Measurements from ENCODE around the gene SF3B2.

Gene SF3B2

GRCh38 chr11:66104057-66104638 lies 52.0 kb downstream of the SF3B2 start:
- H3K36me3 ChIP-seq (ENCODE audit: control insufficient read depth, insufficient read depth, low read length) = no peaks in the 10 kb centered on the region
- no peak overlapping the region for H3K4me2 ChIP-seq (ENCODE audit: low read length)
- peaks cover 22% of the 10 kb centered on the region for H3K79me2 ChIP-seq
- H3K27ac ChIP-seq = no peak overlapping the region
- no peak overlapping the region for H2AFZ ChIP-seq
- TF ChIP-seq CTCF (IDR thresholded peaks at IDR 0.05) = no peak
- H3K9me3 ChIP-seq (ENCODE audit: control insufficient read depth, low read length) = no peaks in the 10 kb centered on the region
- no peak overlapping the region for H3K9ac ChIP-seq
- H3K27me3 ChIP-seq (ENCODE audit: control insufficient read depth, insufficient read depth, low read length) = no peaks in the 10 kb centered on the region
- H3K4me1 ChIP-seq = peaks cover 4% of the 10 kb centered on the region
- H3K4me3 ChIP-seq (ENCODE audit: low read depth, low read length) = no peak overlapping the region

- Histone ChIP-seq H3K79me2 (peaks cover 23% of the 10 kb centered on the region), H3K27me3 (ENCODE audit: control insufficient read depth, insufficient read depth, low read length) (no peaks in the 10 kb centered on the region), H3K36me3 (ENCODE audit: control insufficient read depth, insufficient read depth, low read length) (no peaks in the 10 kb centered on the region), H3K9ac (no peak overlapping the region), H3K9me3 (ENCODE audit: control insufficient read depth, low read length) (no peaks in the 10 kb centered on the region), H3K4me2 (ENCODE audit: low read length) (no peak overlapping the region), H3K4me1 (no peaks in the 10 kb centered on the region), H3K27ac (no peak overlapping the region), H2AFZ (no peak overlapping the region), H3K4me3 (ENCODE audit: low read depth, low read length) (no peak overlapping the region)
- no peak for TF ChIP-seq CTCF (IDR thresholded peaks at IDR 0.05)
Observed at GRCh38 chr11:66106786-66107599, 54.8 kb downstream of the SF3B2 start.

GRCh38 chr11:66107600-66108510 lies 55.7 kb downstream of the SF3B2 start:
- TF ChIP-seq CTCF (IDR thresholded peaks at IDR 0.05) = no peak
- no peak overlapping the region for H3K4me3 ChIP-seq (ENCODE audit: low read depth, low read length)

GRCh38 chr11:66109294-66109693 lies 57.1 kb downstream of the SF3B2 start:
- Histone ChIP-seq H3K4me2 (ENCODE audit: low read length) (no peak overlapping the region), H3K4me3 (ENCODE audit: low read depth, low read length) (no peak overlapping the region), H3K9me3 (ENCODE audit: control insufficient read depth, low read length) (no peaks in the 10 kb centered on the region), H3K36me3 (ENCODE audit: control insufficient read depth, insufficient read depth, low read length) (no peaks in the 10 kb centered on the region), H3K9ac (no peak overlapping the region), H3K27me3 (ENCODE audit: control insufficient read depth, insufficient read depth, low read length) (no peaks in the 10 kb centered on the region), H2AFZ (no peak overlapping the region), H3K27ac (no peak overlapping the region), H3K79me2 (peaks cover 15% of the 10 kb centered on the region), H3K4me1 (peaks cover 2% of the 10 kb centered on the region)
- TF ChIP-seq CTCF (IDR thresholded peaks at IDR 0.05) = no peak

More at GRCh38 chr11:66107600-66108510, 55.7 kb downstream of the SF3B2 start:
- Histone ChIP-seq H3K36me3 (ENCODE audit: control insufficient read depth, insufficient read depth, low read length) (no peaks in the 10 kb centered on the region), H3K4me1 (no peaks in the 10 kb centered on the region), H3K27ac (no peak overlapping the region), H3K9me3 (ENCODE audit: control insufficient read depth, low read length) (no peaks in the 10 kb centered on the region), H3K4me2 (ENCODE audit: low read length) (no peak overlapping the region), H2AFZ (no peak overlapping the region), H3K27me3 (ENCODE audit: control insufficient read depth, insufficient read depth, low read length) (no peaks in the 10 kb centered on the region), H3K79me2 (peaks cover 24% of the 10 kb centered on the region), H3K9ac (no peak overlapping the region)
